ENCODE measurements around the gene CPD. TPM values are rescaled to one million over a fixed set of nuclear protein-coding genes. Genes with fewer than 3 reads are reported as not detected.

CPD gene
- 68.9 TPM for total RNA-seq
- long read RNA-seq, full-length matches to known transcripts = 34 of 56 reads
- long read RNA-seq, partial matches to known transcripts = 12 of 56 reads
- long read RNA-seq, other reads (novel, unspliced or antisense) = 10 of 56 reads

DNA sequence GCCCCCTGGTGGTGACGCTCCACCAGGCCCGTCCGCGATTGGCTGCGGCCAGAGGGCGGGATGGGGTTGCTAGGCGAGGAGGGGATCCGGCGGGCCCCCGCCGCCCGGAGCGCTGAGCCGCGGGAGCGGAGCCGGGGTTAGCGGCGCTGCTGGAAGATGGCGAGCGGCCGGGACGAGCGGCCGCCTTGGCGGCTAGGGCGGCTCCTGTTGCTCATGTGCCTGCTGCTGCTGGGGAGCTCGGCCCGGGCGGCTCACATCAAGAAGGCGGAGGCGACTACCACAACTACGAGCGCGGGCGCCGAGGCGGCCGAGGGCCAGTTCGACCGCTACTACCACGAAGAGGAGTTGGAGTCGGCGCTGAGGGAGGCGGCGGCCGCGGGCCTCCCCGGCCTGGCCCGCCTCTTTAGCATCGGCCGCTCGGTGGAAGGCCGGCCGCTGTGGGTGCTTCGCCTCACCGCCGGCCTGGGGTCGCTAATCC, at the start of gene CPD:
Gene CPD (plus strand): TSS at position 103 of the 478 bp plus-strand sequence. CDS start 54 bp downstream, at position 157.
- DNase-seq (peak; percentile 96), ATAC-seq (peak; percentile 98 to 99)
- H3K36me3 ChIP-seq = no peaks in the 10 kb centered on the region
- H3K4me1 ChIP-seq = peaks cover 54% of the 10 kb centered on the region
- H3K27me3 ChIP-seq (ENCODE audit: low read depth) = no peaks in the 10 kb centered on the region
- H3K27ac ChIP-seq = peak within 1 kb of the TSS; percentile 90
- H3K9me3 ChIP-seq = no peaks in the 10 kb centered on the region
- intact Hi-C loops (cut with DNase I) = no loop called here
- TF ChIP-seq, protein P1, sequence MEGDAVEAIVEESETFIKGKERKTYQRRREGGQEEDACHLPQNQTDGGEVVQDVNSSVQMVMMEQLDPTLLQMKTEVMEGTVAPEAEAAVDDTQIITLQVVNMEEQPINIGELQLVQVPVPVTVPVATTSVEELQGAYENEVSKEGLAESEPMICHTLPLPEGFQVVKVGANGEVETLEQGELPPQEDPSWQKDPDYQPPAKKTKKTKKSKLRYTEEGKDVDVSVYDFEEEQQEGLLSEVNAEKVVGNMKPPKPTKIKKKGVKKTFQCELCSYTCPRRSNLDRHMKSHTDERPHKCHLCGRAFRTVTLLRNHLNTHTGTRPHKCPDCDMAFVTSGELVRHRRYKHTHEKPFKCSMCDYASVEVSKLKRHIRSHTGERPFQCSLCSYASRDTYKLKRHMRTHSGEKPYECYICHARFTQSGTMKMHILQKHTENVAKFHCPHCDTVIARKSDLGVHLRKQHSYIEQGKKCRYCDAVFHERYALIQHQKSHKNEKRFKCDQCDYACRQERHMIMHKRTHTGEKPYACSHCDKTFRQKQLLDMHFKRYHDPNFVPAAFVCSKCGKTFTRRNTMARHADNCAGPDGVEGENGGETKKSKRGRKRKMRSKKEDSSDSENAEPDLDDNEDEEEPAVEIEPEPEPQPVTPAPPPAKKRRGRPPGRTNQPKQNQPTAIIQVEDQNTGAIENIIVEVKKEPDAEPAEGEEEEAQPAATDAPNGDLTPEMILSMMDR (IDR thresholded peaks at IDR 0.05) = no peak
- peak within 1 kb of the TSS; percentile 87 for H3K4me3 ChIP-seq

DNA sequence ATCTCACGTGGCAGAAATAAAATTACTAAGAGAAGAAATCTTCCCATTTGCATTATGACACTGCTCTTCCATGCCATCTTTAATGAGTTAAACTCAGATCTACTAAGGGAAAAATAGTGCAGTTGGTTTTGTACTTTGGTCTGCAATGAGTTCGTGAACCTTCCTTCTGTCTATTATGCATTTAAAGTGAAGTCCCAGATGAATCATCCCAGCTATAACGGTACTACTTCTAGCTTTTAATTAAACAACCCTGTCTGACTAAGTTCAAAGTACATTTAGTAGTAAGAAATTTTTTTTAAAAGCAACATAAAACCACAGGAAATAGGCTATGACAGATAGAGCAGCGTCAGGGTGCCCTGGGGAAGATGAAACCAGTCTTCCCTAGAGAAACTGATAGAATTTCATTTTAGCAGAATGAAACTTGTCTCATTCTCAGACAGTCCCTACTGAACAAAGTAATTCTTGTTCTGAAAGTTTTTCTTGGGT, 46.6 kb upstream of the CPD start:
- Histone ChIP-seq H3K27me3 (ENCODE audit: low read depth) (no peaks in the 10 kb centered on the region), H3K9me3 (no peaks in the 10 kb centered on the region), H3K36me3 (no peaks in the 10 kb centered on the region), H3K4me3 (no peak overlapping the region), H3K27ac (no peak overlapping the region), H3K4me1 (no peaks in the 10 kb centered on the region)
- no peak for ATAC-seq
- intact Hi-C loops (cut with DNase I) = no loop called here
- DNase-seq = no peak
- TF ChIP-seq, protein P1 (IDR thresholded peaks at IDR 0.05) = no peak

GRCh38 chr17:30333503-30334360, 45.0 kb upstream of the CPD start, which contains the start of gene TMIGD1:
TSS of gene TMIGD1 (minus strand) at chr17:30334057. CDS start at chr17:30332133, 1,924 bp downstream.
- H3K4me3 ChIP-seq = no peak within 1 kb of the TSS
- ATAC-seq (no peak), DNase-seq (no peak)
- no peaks in the 10 kb centered on the region for H3K9me3 ChIP-seq
- H3K4me1 ChIP-seq = no peaks in the 10 kb centered on the region
- intact Hi-C loops (cut with DNase I) = no loop called here
- TF ChIP-seq, protein P1 (IDR thresholded peaks at IDR 0.05) = no peak
- H3K36me3 ChIP-seq = no peaks in the 10 kb centered on the region
- no peaks in the 10 kb centered on the region for H3K27me3 ChIP-seq (ENCODE audit: low read depth)
- H3K27ac ChIP-seq = no peak within 1 kb of the TSS

- Histone ChIP-seq H3K27ac (no peak overlapping the region), H3K27me3 (ENCODE audit: low read depth) (no peaks in the 10 kb centered on the region), H3K9me3 (no peaks in the 10 kb centered on the region), H3K4me3 (no peak overlapping the region), H3K4me1 (no peaks in the 10 kb centered on the region), H3K36me3 (no peaks in the 10 kb centered on the region)
- TF ChIP-seq, protein P1 (IDR thresholded peaks at IDR 0.05) = no peak
- intact Hi-C loops (cut with DNase I) = no loop called here
- no peak for DNase-seq
- no peak for ATAC-seq
These were observed 44.3 kb upstream of the CPD start for GRCh38 chr17:30334421-30334820.

DNA sequence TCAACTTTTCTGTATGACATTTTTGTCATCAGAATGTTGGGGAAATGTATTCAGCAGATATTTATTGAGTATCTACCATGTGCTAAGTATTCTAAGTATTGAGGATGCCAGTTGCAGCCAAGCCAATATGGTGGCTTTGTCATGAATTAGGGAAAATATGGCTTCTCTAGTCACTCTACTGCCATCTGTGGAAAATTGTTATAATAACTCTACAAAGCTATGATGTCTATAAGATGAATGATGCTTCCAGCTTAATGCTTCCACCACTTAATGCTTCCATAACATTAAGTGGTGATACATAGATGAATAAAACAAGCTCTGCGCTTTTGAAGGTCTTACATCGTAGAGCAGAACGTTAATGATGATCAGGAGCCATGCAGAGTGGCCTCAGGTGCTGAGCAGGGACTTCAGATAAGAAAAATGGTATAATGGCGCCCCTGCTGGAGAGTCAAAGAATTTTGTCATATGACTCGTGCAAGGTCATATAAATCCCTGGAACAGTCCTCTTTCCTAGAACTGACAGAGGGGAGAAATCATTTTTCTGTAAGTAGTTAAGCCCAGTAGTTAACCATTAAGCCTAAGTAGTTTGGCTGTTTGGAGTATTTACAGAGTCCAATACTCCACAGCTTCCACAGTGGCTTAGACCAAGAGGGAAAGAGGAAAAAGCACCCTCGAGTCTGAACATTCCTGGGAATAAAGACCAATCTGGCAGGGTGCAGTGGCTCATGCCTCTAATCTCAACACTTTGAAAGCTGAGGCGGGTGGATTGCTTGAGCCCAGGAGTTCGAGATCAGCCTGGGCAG, 42.2 kb upstream of the CPD start:
- no peaks in the 10 kb centered on the region for H3K9me3 ChIP-seq
- TF ChIP-seq, protein P1 (IDR thresholded peaks at IDR 0.05) = peak; percentile 62
- DNase-seq (no peak), ATAC-seq (peak; percentile 75 to 78)
- intact Hi-C loops (cut with DNase I) = loop anchor here (5.0 kb wide), 1 partner anchor 229 kb away; no protein-coding TSS in a partner anchor
- no peaks in the 10 kb centered on the region for H3K36me3 ChIP-seq
- no peak overlapping the region for H3K4me3 ChIP-seq
- H3K4me1 ChIP-seq = peaks cover 12% of the 10 kb centered on the region
- no peak overlapping the region for H3K27ac ChIP-seq
- no peaks in the 10 kb centered on the region for H3K27me3 ChIP-seq (ENCODE audit: low read depth)
